ENCODE measurements around the gene SCP2.
A peak's percentile ranks its signal among the peaks of the same experiment; 100 is the strongest.

Gene SCP2

DNA sequence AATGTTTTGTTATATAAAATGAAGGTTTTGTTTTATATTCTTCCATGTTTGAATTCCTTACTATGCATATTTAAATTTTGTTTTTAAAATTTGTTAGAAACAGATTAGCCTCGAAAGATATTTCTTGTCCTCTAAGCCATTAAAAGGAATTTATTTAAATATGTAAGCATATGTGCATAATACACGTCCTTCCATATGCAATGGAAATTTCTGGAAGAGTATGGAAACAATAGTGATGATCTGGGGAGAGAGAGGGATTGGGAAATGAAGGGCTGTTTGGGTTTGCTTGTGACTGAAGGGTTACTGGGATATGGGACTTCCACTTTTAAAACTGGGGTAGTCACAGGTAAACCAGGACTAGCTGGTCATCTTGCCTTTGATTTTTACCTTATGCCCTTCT is 26.7 kb upstream of the SCP2 start:
- H3K27ac ChIP-seq = no peak overlapping the region
- TF ChIP-seq, protein P1, sequence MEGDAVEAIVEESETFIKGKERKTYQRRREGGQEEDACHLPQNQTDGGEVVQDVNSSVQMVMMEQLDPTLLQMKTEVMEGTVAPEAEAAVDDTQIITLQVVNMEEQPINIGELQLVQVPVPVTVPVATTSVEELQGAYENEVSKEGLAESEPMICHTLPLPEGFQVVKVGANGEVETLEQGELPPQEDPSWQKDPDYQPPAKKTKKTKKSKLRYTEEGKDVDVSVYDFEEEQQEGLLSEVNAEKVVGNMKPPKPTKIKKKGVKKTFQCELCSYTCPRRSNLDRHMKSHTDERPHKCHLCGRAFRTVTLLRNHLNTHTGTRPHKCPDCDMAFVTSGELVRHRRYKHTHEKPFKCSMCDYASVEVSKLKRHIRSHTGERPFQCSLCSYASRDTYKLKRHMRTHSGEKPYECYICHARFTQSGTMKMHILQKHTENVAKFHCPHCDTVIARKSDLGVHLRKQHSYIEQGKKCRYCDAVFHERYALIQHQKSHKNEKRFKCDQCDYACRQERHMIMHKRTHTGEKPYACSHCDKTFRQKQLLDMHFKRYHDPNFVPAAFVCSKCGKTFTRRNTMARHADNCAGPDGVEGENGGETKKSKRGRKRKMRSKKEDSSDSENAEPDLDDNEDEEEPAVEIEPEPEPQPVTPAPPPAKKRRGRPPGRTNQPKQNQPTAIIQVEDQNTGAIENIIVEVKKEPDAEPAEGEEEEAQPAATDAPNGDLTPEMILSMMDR (IDR thresholded peaks at IDR 0.05) = no peak
- no peak for DNase-seq (ENCODE audit: low spot score)
- no peak overlapping the region for H3K4me3 ChIP-seq

DNA sequence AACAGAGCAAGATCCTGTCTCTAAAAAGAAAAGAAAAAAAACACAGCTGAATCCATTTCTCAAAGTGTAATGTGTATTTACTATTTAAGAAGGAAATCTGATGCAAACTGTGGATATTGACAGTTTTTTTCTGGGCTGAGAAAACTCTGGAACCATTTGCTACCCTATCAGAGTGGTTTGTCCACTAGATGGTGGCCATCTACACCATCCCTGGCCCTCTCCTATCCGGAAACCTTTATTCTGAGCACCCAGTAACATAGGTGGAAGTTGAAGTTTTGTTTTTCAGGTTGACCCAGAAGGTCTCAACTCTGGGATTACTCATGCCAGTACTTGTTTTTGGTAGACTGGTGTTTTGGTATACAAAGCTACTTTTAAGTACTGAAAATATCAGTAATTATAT is 25.7 kb upstream of the SCP2 start:
- TF ChIP-seq, protein P1 (IDR thresholded peaks at IDR 0.05) = no peak
- Histone ChIP-seq H3K27ac (no peak overlapping the region), H3K4me3 (no peak overlapping the region)
- no peak for DNase-seq (ENCODE audit: low spot score)

DNA sequence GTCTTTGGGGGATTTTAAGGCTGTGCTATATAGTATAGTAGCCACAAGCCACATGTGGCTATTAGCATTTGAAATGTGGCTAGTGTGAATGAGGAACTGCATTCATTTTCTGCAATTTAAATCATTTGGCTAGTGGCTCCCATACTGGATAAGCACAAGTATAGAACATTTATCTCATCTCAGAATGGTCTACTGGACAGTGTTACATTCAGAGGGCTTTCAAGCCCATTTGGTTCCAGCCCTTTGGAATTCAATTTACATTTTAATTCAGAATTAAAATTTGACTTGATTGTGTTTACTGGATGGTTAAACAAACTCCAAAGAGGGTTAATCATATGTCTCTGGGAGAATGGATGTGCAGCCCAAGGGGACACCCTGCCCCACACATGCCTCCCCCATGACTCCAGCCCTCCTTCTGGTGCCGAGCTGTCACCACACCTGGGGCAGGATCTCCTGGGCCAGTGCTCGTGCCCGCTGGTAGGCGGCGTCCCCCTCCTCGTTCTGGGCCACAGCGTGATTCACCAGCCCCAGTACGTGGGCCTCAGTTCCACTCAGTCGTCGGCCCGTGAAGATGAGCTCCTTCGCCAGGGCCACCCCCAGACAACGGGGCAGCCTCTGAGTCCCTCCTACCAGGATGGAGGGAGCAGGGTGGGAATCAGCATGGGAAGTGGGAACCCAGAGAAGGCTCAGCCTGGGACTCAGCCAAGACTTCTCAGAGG is 22.7 kb upstream of the SCP2 start:
- TF ChIP-seq, protein P1 (IDR thresholded peaks at IDR 0.05) = no peak
- H3K4me3 ChIP-seq = no peak overlapping the region
- no peak for DNase-seq (ENCODE audit: low spot score)
- H3K27ac ChIP-seq = no peak overlapping the region

DNA sequence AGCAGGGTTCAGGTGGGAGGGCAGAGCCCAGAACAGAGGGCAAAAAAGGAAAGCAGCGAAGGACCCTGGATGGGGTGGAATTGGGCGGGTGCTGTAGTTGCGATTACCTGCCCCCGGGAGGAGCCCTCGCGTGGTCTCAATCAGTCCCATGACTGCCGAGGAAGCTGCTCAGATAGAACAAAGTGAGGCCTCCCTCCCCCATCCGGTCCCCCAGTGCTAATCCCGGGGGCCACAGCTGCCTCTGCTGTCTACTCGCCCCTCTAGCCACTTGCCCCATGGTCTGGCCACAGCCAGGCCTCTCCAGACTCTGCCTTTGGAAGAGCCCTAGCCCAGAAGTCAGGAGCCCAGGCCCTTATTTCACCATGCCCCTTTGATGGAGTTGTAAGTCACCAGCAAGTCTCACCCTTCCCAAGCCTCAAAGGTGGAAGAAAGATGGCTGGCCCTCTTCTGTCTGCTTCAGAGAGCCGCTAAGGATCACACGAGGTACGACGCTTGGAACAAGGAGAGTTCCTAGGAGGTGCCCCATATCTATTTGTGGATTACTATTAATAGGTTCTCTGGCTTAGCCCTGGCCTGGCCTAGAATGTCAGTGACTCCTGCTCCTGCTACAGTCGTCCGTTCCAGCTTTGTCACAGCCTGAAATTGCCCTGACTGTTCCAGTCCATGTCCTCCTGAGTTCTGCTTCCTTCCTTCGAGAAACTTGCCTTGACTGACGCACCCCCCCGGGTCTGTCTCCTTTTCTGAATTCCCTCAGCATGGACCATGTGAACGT is 22.0 kb upstream of the SCP2 start:
- Histone ChIP-seq H3K4me3 (no peak overlapping the region), H3K27ac (peak overlapping the region in 1 of 2 donors; percentile 48)
- TF ChIP-seq, protein P1 (IDR thresholded peaks at IDR 0.05) = no peak
- DNase-seq (ENCODE audit: low spot score) = no peak

DNA sequence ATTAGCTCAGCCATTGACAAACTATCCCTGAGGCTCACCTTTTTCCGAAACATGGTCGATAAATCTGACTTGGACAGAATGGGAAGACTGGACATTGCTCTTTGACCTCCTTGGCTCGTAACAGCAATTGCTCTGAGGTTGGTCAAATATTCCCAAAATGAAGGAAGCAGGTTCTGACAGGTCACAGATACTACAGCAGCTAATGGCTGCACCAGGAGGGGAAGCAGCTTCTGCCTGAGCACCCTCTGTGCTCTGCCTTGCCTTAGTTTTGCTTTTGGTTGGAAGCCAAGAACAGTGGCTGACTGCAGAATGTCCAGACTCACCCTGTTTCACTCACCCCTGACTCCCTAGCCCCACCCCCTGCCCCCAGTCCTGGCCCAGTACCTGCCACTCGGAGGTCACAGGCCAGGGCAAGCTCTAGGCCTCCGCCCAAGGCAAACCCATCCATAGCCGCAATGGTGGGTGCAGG is 20.9 kb upstream of the SCP2 start:
- peak overlapping the region in 1 of 2 donors; percentile 48 for H3K27ac ChIP-seq
- H3K4me3 ChIP-seq = no peak overlapping the region
- TF ChIP-seq, protein P1 (IDR thresholded peaks at IDR 0.05) = no peak
- no peak for DNase-seq (ENCODE audit: low spot score)

DNA sequence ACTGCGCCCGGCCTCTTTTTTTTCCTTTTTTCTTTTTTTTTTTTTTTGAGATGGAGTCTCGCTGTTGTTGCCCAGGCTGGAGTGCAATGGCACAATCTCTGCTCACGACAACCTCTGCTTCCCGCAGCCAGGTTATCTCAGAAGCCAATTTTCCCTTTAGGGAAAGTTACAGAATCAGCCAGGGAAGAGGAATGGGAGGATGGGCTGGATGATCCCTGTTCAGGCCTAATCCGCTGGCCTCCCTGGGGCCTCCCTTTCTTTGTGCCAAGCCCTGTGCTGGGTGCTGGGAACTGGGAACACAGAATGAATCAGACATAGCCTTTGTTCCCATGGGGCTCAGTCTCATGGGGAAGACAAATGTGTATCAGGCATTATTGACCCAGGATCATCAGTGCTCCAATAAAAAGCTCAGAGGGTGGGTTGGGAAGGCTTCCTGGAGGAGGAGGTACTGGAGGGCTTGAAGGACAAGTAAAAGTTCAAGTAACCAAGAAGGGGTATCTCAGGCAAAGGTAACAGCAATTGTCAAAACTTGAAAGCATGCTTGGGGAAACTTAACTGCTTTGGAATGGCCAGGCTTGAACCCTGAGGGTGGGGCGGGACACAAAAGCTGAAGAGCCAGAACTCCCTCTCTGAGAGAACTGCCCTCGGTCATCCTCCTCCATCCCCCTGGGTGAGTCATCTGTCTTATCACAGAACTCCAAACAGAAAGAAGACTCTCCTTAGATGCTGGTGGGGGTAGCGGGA is 19.8 kb upstream of the SCP2 start:
- Histone ChIP-seq H3K4me3 (no peak overlapping the region), H3K27ac (no peak overlapping the region)
- TF ChIP-seq, protein P1 (IDR thresholded peaks at IDR 0.05) = no peak
- no peak for DNase-seq (ENCODE audit: low spot score)
